GM19438 (cell line): Measurements from ENCODE around the gene CCDC78.
"Not testable (repeated sequence)": the region's sequence is repeated elsewhere in the genome, so short reads cannot be mapped to it uniquely, and the experiment has no call there.

Experiments used
- ATAC-seq: cut with Tn5 transposase; IDR thresholded peaks from one replicate; pipeline ENCODE4 v1.9.1; 2021; ENCODE audit warnings: low read depth; ENCODE audit not compliant: unreplicated experiment

Gene CCDC78

DNA sequence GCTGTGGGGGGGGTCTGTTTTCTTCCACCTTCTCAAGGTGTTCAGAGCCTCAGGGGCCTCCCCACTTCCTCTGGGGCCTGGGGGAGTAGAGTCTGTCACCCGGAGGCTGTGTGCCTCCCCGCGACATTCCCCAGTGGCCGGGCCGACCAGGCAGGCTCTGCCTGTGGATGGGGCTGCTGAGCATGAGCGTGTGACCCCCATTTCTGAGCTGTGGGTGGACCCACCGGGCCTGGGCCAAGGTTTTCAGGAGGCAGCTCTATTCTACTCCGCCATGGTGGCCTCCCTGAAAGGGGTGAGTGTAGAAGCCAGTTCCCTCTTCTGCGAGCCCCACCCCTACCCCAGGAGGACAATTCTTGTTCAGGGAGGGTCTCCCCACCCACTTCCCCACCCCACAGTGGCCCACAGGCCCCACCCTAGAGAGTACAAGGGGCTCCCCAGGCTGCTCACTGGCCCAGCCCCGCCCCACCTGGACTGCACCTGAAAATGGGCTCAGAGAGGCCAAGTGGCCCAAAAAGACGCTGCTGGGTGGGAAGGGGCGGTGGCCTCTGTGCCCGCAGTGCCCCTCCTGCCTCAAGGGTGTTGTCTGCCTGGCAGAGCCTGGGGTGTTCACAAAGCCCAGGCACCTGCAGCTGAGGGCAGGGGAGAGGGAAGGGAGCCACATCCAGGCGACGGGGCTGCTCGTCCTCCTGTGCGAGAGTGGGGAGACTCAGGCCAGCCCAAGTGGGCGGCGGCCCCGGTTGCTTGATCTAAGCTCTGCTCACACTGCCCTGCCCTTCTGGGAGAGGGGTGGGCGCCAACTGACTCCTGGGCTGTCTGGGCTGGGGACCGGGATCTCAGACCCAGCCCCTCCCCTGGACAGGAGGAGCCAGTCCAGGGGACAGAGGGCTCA, 35.6 kb upstream of the CCDC78 start:
- ATAC-seq: no peak

DNA sequence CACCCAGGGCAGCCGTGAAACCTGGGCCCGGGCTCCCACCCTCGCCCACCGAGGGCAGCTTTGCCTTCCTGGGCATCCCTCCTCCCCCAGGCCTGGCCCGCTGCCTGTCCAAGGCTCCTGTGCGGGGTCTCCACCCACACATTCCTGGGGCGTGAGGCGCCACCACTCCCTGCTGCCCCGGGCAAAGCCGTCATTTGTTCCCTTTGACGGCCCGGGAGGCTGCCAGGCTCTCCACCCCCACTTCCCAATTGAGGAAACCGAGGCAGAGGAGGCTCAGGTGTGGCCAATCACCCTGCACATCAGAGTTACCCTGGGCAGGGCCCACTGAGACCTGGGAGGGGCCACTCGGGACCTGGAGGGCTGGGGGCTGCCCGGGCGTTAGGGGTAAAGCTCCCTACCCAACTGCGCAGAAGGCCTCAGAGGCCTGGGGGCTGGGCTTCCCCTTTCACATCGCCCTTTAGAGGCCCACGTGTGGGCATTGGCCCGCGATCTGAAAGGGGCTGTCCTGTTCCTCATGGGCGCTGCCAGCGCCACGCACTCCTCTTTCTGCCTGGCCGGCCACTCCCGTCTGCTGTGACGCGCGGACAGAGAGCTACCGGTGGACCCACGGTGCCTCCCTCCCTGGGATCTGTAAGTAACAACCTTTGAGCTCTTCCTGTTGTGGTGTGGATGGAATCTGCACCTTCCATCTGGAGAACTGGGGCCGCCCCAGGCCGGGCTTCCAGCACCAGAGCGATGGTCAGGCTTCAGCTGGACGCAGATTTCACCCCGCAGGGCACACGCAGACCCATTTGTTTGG, 34.5 kb upstream of the CCDC78 start, which contains the start of gene MSLN:
Gene MSLN (plus strand): TSS at position 190 of the 799 bp plus-strand sequence. CDS start 1,947 bp downstream, outside the sequence.
- no peak for ATAC-seq

DNA sequence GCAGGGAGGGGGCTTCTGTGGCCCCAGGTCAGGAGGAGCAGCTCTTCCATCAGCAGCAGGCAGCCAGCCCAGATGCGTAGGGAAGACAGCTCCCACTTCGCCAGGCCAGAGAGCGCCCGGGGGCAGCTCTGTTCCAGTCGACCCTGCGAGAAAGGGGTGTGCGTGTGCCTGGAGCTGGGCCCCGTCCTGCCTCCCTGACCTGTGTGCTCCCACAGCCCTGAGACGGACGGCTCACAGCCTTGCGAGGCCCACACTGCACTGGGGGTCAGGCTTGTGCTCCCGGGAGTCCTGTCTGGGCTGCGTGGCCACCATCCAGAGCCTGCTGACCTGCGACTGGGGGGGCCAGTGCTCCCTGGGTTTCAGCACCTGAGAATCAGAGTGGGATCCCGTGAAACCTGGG, 33.8 kb upstream of the CCDC78 start:
- ATAC-seq: no peak

DNA sequence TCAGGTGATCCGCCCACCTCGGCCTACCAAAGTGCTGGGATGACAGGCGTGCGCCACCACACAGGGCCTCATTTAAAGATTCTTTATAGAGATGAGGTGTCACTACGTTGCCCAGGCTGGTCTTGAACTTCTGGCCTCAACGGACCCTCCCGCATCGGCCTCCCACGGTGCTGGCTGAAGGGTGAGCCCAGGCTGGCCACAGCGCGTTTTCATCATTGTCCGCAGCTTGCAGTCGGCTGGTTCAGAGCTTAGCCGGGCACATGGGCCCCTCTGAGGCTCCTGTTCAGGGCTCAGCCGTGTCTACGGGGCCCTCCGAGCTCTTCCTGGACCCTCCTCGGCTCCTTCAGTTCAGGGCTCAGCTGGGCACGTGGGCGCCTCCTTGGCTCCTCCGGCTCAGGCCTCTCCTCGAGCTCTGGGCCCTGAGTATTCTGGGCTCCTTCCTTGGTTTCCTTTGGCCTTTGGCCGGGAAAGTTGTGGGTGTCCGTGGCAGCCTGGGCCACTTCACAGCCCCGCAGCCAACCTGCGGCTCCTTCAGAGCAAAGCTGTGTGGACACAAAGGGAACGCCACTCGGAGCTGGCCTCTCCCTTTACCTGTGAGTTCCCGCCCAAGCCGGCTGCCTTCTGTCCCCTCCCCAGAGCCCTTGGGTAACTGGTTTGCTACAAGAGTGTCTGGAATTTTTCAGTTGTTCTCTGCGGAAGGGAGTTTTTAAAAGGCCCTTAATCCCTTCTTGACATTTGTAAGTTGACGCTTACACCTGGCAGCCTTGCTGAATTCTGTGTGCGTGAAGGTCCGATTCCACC, 33.1 kb upstream of the CCDC78 start:
- ATAC-seq: no peak

DNA sequence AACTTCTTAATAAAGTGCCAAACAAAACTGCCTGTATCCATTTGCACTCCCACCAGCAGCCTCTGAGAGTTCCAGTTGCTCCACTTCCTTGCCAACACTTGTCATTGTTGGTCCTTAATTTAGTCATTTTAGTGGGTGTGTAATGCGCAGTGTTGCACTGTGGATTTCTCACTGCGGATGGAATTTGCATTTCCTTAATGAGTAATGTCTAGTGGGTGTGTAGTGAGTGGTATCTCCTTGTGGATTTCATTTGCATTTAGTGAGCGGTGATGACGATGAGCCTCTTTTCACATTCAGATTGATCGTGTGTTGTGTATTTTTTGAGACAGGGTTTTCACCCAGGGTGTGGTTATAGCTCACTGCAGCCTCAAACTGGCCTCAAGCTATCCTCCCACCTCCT, 30.2 kb upstream of the CCDC78 start:
- no peak for ATAC-seq

DNA sequence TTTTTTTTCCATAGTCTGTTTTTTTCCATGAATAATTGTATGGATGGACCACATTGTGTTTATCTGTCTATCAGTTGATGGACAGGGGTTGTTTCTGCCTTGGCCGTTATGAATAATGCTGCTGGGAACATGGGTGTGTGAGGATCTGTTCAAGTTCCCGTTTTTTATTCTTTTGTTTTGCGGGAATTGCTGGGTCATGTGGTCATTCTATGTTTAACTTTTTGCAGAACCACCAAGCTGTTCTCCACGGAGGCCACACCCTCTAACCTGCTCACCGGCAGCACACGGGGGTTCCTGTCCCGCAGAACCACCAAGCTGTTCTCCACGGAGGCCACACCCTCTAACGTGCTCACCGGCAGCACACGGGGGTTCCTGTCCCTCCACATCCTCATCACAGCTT, 28.4 kb upstream of the CCDC78 start:
- no peak for ATAC-seq

DNA sequence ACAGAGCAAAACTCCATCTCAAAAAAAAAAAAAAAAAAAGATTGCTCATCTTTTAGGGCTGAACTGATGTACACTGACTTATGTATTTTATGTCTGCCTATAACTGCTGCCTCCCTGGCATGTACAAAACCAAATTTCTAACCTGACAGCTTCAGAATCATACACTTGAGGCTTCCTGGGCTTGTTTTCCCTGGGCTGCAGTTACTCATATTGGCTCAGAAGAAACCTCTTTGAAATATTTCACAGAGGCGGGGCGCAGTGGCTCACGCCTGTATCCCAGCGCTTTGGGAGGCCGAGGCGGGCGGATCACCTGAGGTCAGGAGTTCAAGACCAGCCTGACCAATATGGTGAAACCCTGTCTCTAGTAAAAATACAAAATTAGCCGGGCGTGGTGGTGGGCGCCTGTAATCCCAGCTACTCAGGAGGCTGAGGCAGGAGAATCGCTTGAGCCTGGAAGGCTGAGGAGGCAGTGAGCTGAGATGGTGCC, 27.9 kb upstream of the CCDC78 start:
- not testable (repeated sequence) for ATAC-seq

DNA sequence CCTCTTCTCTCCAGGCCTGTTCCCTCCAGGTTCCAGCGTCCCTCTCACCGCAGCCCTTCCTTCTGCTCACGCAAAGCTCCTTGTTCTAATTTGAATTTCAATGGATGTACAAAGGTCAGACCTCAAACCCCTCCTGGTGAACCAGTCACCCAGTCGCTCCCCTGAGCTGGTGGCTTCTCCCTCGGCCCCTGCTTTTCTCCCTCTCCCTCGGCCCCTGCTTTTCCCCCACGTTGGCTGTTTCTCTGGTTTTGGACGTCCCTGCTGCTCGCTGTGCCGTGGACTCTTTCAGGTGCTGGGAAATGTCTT, 25.7 kb upstream of the CCDC78 start:
- ATAC-seq: no peak

DNA sequence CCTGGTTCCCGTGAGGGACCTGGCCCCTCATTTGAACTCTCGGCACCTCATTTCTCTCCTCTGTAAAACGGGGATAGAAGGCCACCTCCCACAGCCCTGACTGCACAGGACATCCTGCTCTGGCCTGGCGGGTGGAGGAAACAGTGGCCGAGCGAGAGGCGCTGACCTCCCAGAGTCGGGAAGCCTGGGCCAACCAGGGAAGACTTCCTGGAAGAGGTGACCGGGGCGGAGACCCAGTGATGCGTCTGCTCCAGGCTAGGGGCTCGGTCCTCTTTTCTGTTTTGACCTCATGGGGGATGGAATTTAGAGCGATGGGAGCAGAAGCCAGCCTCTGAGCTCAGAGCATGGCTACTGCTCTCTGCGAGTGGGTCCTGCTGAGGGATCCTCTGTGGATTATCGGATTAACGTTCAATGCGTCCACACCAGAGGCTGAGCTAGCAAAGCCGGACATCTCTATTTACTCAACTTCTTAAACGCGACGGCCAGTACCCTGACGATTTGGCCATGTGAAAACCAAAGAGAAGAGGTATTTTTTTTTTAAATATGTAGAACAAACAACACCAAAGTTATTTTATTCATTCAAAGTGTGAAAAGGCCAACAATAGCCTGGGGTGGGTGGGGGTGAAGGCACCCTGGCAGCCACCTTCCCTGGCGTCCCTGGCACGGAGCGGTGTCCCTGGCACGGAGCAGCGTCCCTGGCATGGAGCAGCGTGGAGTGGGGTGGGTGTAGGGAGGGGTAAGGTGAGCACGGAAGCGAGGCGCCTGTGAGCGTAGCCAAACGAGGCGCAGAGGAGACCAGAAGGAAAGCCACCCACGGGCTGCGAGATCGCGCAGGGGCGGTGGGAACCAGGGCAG, 25.1 kb upstream of the CCDC78 start:
- ATAC-seq: no peak

DNA sequence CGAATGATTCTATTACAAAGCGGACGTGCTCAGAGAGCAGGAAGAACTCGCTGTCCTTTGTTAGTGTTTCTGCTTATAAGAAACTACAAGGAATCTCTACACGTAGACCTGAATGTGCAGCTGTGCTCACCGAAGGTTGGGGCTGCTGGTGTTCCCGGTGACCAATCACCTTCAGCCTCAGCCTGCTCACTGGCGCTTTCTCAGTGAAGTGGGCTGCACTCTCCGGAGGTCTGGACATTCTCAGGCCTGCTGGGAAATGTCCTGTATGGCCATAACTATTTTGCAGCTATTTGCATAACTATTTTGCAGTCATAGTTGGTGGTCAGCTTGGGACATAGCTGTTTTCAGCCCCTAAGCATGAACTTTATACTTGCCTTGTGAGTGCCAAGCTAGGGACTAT, 24.2 kb upstream of the CCDC78 start:
- no peak for ATAC-seq

DNA sequence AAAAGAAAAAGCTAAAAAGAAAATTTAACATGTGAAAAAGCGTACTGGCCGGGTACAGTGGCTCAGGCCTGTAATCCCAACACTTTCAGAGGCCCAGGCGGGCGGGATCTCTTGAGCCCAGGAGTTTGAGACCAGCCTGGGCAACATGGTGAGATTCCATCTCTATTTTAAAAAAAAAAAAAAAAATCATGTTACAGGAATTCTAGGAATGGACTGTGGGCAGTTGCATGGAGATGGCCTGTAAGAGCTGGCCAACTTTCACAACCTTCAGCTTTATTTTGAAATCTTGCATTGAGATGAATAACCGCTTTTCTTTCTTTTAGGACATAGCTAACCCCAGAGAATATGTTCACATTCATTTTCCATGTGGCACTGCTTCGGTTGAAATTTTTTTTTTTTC, 22.8 kb upstream of the CCDC78 start:
- ATAC-seq: no peak

DNA sequence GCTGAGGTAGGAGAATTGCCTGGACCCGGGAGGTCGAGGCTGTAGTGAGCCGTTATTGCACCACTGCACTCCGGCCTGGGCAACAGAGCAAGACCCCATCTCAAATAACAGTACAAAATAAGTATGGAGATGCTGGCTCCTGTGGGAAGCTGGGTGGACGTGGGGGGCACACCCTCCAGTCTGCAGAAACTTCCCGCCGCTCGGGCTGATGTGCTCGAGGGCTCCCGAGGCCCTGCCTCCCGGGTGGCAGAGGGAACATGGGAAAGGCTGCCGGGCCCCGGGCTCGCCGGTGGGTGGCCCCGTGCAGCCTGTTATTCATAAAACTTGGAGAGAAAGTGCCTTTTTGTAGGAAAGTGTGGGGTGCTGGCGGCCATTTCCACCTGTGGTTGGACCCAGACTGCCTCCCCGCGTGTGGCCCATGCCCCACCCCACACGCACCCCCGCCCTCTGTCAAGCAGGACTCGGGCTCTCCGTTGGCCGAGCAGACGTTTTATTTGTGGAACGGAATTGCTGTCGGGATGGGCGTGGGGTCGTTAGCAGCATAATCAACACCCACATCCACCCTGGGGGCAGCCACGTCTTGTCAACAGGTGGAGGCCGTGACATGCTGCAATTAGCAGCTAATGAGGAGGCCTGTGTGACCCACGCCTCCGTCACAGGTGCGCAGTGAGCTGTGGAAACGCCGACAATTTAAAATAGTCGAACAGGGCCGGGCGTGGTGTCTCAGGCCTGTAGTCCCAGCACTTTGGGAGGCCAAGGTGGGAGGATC, 21.9 kb upstream of the CCDC78 start:
- ATAC-seq: no peak

DNA sequence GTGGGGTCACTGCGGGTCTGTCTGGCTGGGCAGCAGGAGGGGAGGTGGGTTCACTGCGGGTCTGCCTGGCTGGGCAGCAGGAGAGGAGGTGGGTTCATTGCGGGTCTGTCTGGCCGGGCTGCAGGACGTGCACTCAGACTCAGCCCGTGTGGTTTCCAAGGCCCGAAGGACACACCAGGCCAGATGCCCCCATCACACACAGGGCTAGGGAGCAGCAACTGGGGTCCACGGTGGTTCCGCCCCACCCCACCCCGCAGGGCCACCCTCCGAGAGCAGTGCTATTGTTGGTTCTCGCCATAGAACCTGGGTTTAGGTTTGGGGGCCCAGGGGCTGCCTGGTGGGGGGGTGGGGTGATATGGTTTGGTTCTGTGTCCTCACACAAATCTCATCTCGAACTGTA, 20.4 kb upstream of the CCDC78 start:
- no peak for ATAC-seq

DNA sequence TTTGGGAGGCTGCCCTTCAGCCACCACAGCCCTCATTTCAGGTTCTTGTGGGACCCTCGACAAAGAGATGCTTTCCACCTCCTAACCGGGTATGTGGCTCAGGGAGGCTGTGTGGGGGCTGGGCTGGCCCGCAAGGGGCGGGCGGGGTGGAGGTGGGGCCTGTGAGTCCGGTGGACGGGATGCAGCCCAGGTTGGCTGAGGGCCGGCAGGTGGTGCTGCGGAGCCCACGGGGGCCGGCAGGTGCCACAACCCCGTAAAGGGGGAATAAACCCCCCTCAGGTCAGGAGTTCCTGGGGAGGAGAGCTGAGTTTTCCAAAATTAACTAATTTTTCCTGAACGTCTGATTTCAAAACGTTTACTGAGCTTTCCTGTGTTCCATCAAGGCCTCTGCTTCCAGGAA, 19.5 kb upstream of the CCDC78 start:
- no peak for ATAC-seq

DNA sequence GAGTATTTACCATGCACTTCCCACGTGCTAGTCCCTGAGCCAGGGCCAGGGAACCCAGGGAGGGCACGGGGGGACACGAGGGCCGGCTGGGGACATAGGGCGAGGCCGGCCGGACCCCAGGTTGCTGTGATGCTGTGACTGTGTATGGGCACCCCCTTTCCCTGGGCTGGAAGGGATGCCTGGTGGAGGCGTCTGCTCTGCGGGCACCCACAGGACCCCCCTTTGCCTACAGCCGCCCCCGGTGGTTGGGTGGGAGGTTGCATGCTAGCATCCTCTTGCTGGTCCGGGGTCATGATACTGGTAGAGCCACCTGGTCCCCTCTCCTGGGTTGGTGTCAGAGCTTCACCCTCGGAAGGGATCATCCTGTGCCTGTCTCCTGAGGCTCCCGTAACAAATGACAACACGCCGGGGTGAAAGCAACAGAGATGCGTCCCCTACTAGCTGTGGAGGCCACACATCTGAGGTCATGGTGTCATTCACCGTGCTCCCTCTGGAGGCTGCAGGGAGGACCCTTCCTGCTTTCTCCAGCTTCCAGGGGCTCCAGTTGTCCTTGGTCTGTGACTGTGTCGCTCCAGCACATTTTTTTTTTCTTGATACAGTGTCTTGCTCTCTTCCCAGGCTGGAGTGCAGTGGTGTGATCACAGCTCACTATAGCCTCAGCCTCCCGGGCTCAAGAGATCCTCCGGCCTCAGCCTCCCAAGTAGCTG, 17.7 kb upstream of the CCDC78 start:
- no peak for ATAC-seq

DNA sequence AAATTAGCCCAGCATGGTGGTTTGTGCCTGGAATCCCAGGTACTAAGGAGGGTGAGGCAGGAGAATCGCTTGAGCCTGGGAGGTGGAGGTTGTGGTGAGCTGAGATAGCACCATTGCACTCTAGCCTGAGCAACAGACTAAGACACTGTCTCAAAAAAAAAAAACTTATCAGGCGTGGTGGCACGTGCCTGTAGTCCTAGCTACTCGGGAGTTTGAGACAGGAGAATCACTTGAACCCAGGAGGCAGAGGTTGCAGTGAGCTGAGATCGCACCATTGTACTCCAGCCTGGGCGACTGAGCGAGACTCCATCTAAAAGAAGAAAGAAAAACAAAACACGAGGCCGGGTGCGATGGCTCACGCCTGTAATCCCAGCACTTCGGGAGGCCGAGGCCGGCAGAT, 16.7 kb upstream of the CCDC78 start:
- not testable (repeated sequence) for ATAC-seq

DNA sequence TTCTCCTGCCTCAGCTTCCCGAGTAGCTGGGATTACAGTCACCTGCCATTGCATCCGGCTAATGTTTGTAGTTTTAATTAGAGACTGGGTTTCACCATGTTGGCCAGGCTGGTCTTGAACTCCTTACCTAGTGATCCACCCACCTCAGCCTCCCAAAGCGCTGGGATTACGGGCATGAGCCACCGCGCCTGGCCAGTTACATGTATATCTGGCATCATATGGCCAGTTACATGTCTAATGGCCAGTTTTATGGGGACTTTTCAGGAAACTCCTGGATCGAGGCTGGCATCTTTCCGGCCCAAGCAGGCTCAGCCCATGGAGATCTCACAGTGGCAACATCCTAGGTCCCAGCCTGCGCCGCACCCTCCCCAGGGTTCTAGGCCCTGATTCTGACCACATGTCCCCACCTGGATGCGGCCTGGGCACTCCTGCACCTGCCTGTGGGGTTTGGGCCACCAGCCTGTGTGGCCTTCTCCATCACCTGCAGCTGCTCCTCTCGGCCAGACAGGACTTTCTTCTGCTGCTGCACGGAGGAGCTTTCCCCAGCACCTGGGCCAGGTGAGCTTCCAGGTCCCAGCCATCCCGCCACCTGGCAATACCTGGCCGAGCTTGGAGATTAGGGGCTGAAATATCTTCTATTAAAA, 15.9 kb upstream of the CCDC78 start:
- no peak for ATAC-seq
